Endothelial cell (in vitro differentiated cells): ENCODE data around the gene NUDT22. TPM values are rescaled to one million over a fixed set of nuclear protein-coding genes. Genes with fewer than 3 reads are reported as not detected.
A peak's percentile ranks its signal among the peaks of the same experiment; 100 is the strongest.

Source experiments
- DNase-seq: peaks from one replicate; pipeline ENCODE4 v3.0.0; 2021; ENCODE audit warnings: low spot score
- H3K27ac Mint-ChIP-seq: one replicate; pipeline ENCODE4 v1.8.0; 2021; ENCODE audit warnings: mixed read lengths, inconsistent platforms; ENCODE audit not compliant: unreplicated experiment
- H3K27me3 Mint-ChIP-seq: one replicate; pipeline ENCODE4 v1.8.0; 2021; ENCODE audit warnings: mild to moderate bottlenecking, moderate library complexity, mixed read lengths, inconsistent platforms; ENCODE audit not compliant: unreplicated experiment
- H3K36me3 Mint-ChIP-seq: one replicate; pipeline ENCODE4 v1.8.0; 2021; ENCODE audit warnings: mild to moderate bottlenecking, low read depth, mixed read lengths, inconsistent platforms; ENCODE audit not compliant: unreplicated experiment
- H3K4me1 Mint-ChIP-seq: one replicate; pipeline ENCODE4 v1.8.0; 2021; ENCODE audit warnings: mild to moderate bottlenecking, mixed read lengths, inconsistent platforms; ENCODE audit not compliant: unreplicated experiment
- H3K4me3 Mint-ChIP-seq: one replicate; pipeline ENCODE4 v1.8.0; 2021; ENCODE audit warnings: mild to moderate bottlenecking, mixed read lengths, inconsistent platforms; ENCODE audit not compliant: unreplicated experiment
- H3K9me3 Mint-ChIP-seq: one replicate; pipeline ENCODE4 v1.8.0; 2021; ENCODE audit warnings: mixed read lengths, inconsistent platforms; ENCODE audit not compliant: unreplicated experiment
- CTCF ChIP-seq: fragments of 200-600 bp; sonication (generic); IDR thresholded peaks from one replicate; pipeline ENCODE4 v1.5.0; 2021; ENCODE audit warnings: antibody characterized with exemption; ENCODE audit not compliant: unreplicated experiment
- total RNA-seq: library from RNA; stranded (reverse); fragmentation: NEBNext Ultra II Directional; extraction: Animal tissue kit (Norgen Biotek cat#: 25700); gene quantifications from one replicate; pipeline ENCODE4 v1.2.1, GENCODE V29; 2021; ENCODE audit not compliant: unreplicated experiment

Gene NUDT22
- total RNA-seq, 1 donor from 2014 or later: 21.2 TPM

DNA sequence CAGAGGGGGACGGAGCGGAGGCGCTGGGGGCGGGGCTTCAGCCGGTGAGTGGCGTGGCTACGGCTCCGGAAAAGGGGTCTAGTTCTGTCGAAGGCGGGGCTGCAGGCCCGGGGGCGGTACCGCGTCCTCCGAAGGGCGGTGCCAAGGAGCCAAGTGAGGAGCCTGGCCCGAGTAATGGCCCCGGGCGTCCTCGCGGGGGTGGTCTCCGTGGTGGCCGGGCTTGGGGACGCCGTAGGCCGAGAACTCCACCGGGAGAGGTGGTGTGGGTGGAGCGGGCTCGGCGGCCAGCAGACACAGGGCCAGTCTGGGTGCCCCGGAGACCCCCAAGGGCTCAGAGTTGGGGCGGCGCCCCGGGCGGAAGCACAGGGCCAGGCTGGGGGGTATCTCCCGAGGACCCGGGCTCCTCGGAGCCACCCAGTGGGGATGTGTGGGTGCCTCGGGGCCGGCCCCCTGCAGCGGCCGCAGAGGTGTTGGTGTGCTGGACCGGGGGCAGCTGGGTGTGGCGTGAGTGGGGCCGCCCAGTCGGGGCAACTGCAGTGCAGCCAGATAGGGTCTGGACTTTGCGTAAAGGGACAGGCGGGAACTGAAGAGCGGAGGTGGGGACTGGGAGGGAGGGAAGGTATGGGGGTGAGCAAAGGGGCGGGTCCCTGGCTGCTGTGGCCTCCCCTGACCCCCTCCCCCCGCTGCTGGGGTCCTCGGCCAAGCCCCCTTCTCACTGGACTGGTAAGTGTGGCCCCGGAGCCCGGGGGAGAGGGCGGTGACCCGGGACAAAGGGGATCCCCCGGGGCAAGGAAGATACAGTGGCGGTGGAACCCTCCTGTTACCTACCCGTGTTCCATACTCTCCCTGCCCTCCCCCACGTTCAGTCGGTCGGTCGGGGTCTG lies 15.7 kb downstream of the NUDT22 start:
- Mint-ChIP-seq H3K36me3 (peaks cover 6% of the 10 kb centered on the region), H3K27ac (no peak overlapping the region), H3K4me3 (peak overlapping the region; percentile 90), H3K4me1 (peaks cover 8% of the 10 kb centered on the region), H3K27me3 (peaks cover 18% of the 10 kb centered on the region), H3K9me3 (no peaks in the 10 kb centered on the region)
- TF ChIP-seq CTCF: no peak
- DNase-seq: peak; percentile 37

DNA sequence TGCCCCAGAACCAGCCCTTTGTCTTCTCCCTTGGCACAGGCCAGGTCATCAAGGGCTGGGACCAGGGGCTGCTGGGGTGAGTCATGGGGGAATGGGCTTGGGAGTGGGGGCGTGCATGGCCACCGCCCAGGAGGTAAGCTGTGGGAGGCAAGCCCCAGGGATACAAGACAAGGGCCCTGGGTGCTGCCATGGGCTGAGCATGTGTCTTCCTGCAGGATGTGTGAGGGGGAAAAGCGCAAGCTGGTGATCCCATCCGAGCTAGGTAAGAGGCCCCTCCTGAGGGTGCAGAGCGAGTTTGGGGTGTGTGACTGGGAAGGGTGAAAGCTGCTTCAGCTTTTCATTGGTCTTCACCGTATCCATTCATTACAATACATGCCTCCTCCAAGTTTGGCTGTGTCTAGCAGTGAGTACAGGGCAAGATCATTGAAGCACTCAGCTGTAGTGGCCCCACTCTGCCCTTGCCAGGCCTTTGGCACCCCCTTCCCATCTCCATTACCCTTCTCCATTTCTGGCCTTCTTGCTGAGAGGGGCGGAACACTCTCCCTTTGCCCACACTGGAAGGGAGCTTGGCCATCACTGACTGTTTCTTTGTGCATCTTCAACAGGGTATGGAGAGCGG lies 17.3 kb downstream of the NUDT22 start:
- no peaks in the 10 kb centered on the region for H3K9me3 Mint-ChIP-seq

GRCh38 chr11:64244107-64244506 lies 18.0 kb downstream of the NUDT22 start:
- Mint-ChIP-seq H3K27me3 (peaks cover 17% of the 10 kb centered on the region), H3K9me3 (no peaks in the 10 kb centered on the region), H3K27ac (no peak overlapping the region), H3K4me1 (peaks cover 16% of the 10 kb centered on the region), H3K36me3 (peaks cover 11% of the 10 kb centered on the region), H3K4me3 (peak overlapping the region; percentile 62)
- no peak for DNase-seq
- no peak for TF ChIP-seq CTCF

More for the DNA sequence above, 17.3 kb downstream of the NUDT22 start:
- peaks cover 15% of the 10 kb centered on the region for H3K4me1 Mint-ChIP-seq
- H3K27me3 Mint-ChIP-seq: peaks cover 17% of the 10 kb centered on the region
- no peak for TF ChIP-seq CTCF
- peak overlapping the region; percentile 42 for H3K27ac Mint-ChIP-seq
- peaks cover 11% of the 10 kb centered on the region for H3K36me3 Mint-ChIP-seq
- H3K4me3 Mint-ChIP-seq: peak overlapping the region; percentile 62
- DNase-seq: no peak

DNA sequence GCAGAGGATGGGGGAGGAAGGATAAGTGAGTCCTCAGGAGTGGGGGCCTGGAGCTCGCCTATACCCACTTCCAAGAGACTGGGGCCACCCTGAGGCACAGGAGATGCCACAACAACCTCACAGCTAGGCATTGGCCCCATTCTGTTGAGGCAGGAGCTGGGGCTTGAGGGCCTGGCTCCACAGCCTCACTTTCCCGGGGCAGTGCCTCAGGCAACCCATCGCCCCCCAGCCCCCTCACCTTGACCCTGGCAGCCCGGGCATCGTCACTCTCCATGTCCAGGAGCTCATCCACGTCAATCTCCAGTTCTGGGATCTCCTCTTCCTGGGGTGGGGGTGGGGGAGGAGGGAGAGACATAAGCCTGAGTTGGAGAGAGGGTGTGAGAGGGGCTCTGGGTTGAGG lies 18.9 kb downstream of the NUDT22 start:
- peak overlapping the region; percentile 91 for H3K4me3 Mint-ChIP-seq
- DNase-seq: no peak
- peaks cover 25% of the 10 kb centered on the region for H3K4me1 Mint-ChIP-seq
- no peak for TF ChIP-seq CTCF
- H3K9me3 Mint-ChIP-seq: no peaks in the 10 kb centered on the region
- peaks cover 11% of the 10 kb centered on the region for H3K36me3 Mint-ChIP-seq
- H3K27me3 Mint-ChIP-seq: peaks cover 12% of the 10 kb centered on the region
- H3K27ac Mint-ChIP-seq: no peak overlapping the region

DNA sequence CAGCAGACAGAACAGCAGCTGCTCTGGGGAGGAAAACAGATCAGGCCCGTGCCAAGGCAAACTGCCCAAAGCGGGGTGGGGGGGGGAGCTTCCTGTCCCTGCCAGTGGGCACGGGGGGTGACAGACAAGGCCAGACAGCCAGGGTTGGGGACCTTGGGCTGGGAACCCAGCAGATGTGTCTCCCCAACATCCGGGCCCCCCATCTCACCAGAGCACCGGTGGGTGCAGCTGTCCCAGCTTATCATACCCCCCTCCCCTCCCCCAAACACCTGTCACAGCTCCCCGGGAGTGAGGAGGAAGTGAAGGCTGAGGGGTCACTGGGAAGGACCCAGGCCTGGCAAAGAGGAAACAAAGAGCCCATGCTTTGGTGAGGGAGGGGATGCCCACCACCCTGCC lies 19.3 kb downstream of the NUDT22 start:
- Mint-ChIP-seq H3K4me3 (peak overlapping the region; percentile 91), H3K4me1 (peaks cover 23% of the 10 kb centered on the region), H3K27me3 (peaks cover 8% of the 10 kb centered on the region), H3K27ac (no peak overlapping the region), H3K36me3 (peaks cover 11% of the 10 kb centered on the region), H3K9me3 (no peaks in the 10 kb centered on the region)
- no peak for DNase-seq
- no peak for TF ChIP-seq CTCF
